ENCODE measurements around the gene GGNBP2.

The GGNBP2 gene

DNA sequence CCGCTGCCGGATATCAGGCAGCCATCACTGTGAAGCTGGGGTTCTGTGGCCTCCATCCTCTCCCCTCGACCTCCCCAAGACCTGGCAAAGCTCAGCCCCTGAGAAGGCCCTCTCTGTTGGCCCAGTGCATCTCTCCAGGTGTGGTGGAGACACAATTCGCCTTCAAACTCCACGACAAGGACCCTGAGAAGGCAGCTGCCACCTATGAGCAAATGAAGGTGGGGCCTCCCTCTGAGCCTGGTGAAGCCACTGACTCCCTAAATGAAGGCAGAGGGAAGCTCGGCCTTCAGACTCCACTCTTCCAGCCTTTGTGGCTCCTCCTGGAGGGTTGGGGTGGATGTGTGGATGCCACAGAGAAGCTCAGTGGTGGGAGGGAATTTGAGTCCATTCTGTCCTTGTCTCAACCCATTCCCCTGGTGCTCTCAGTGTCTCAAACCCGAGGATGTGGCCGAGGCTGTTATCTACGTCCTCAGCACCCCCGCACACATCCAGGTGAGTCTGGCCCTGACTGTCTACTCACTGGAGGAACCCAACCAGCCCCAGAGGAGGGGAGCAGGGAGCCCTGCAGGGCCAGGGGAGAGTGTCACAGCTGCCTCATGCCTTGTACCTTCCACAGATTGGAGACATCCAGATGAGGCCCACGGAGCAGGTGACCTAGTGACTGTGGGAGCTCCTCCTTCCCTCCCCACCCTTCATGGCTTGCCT, 55.0 kb downstream of the GGNBP2 start:
- in situ Hi-C loops (cut with MboI; ENCODE audit: low sequenced_read_pairs) = loop anchor here (25.0 kb wide), 3 partner anchors 88 to 788 kb away; partner anchors contain the start of gene C17orf78

DNA sequence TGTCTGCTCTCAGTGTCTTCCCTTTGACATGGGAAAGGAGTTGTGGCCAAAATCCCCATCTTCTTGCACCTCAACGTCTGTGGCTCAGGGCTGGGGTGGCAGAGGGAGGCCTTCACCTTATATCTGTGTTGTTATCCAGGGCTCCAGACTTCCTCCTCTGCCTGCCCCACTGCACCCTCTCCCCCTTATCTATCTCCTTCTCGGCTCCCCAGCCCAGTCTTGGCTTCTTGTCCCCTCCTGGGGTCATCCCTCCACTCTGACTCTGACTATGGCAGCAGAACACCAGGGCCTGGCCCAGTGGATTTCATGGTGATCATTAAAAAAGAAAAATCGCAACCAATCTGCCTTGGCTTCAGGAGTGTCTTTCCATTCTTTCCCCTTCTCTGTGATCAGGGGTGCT, 55.7 kb downstream of the GGNBP2 start:
- in situ Hi-C loops (cut with MboI; ENCODE audit: low sequenced_read_pairs) = loop anchor here (25.0 kb wide), 2 partner anchors 637 to 787 kb away; partner anchors contain the start of gene C17orf78

DNA sequence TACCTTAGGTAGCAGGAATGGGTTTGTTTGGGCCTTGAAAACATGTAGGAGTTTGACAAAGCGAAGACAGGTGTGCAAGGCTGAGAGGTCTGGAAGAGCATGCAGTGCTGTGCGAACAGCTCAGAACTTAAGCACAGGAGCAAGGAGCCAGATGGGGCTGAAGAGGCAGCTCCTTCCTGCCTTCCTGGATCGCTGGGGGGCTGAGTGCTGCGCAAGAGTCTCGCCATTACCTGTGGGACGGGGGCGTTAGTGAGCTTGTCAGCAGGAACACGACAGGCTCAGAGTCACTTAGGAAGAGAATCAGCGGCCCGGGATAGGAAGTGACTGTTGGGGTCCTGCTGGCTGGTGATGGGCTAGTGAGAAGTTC, 56.2 kb downstream of the GGNBP2 start:
- in situ Hi-C loops (cut with MboI; ENCODE audit: low sequenced_read_pairs) = loop anchor here (25.0 kb wide), 2 partner anchors 636 to 786 kb away; partner anchors contain the start of gene C17orf78

DNA sequence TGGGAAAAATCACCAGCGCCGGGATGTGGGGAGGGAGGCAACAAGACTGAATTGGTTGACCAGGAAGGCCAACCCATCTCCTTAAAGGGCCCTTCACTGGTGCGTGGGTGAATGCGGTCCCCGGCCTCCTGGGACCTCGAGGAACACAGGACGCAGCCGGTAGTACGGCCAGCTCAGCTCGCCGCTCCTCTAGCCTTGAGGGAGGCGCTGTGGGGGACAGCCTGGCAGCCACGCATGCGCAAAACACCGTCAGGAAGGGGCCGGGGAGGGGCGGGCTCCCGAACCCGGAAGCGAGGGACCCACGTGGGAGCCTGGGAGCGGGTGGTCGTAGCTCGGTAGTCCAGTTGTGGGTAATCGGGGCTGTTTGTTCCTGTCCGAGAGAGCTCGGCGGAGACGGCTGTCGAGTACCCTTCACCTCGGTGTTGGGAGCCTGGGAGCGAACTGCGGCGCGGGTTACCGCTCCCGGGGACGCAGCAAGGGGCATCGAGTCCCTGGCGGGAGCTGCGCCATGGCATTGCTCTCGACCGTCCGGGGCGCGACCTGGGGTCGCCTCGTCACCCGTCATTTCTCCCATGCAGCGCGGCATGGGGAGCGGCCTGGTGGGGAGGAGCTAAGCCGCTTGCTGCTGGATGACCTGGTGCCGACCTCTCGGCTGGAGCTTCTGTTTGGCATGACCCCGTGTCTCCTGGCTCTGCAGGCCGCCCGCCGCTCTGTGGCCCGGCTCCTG, 56.7 kb downstream of the GGNBP2 start, which contains the start of gene MRM1:
TSS of gene MRM1 (plus strand) at position 281 of the 727 bp plus-strand sequence. CDS start at position 509, 228 bp downstream.
- in situ Hi-C loops (cut with MboI; ENCODE audit: low sequenced_read_pairs) = loop anchor here (25.0 kb wide), 2 partner anchors 636 to 786 kb away; partner anchors contain the start of gene C17orf78

DNA sequence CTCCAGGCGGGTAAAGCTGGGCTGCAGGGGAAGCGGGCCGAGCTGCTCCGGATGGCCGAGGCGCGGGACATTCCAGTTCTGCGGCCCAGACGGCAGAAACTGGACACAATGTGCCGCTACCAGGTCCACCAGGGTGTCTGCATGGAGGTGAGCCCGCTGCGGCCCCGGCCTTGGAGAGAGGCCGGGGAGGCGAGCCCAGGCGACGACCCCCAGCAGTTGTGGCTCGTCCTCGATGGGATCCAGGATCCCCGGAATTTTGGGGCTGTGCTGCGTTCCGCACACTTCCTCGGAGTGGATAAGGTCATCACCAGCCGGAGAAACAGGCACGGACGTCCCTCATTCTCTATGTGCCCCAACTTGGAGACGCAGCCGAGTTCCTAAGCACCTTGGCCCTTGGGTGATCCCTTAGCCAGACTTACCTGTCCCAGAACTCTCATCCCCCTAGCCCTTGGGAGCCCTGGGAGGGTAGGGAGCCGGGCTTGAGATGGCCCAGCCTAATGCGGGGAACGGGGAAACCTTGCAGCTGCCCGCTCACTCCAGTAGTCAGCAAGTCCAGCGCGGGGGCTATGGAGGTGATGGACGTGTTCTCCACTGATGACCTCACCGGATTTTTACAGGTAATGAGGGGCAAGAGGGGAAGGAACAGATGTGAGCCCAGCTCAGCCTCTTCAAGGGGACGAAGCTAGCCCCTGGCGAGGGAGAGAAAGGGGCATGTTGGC, 57.5 kb downstream of the GGNBP2 start:
- in situ Hi-C loops (cut with MboI; ENCODE audit: low sequenced_read_pairs) = loop anchor here (25.0 kb wide), 2 partner anchors 635 to 785 kb away; partner anchors contain the start of gene C17orf78

DNA sequence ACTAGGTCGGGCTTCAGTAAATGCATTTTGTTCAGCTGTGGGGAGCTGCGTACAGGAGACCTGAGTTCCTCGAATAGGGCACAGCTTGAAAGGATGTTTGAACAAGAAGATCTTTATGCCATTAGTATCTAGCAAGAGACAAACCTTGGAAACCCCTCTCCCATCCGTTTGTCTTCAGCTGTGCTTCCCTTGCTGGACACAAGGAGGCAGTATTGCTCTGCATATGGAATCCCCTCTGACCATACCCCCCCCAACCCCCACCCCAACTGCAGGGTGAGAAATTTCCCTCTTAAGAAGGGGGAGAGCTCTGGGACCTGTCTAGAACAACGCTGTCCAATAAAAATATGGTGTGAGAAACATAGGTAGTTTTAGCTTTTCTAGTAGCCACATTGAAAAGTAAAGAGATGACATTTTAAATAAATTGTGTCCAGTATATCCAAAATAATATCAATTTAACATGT, 58.2 kb downstream of the GGNBP2 start:
- in situ Hi-C loops (cut with MboI; ENCODE audit: low sequenced_read_pairs) = loop anchor here (25.0 kb wide), 2 partner anchors 634 to 784 kb away; partner anchors contain the start of gene C17orf78

DNA sequence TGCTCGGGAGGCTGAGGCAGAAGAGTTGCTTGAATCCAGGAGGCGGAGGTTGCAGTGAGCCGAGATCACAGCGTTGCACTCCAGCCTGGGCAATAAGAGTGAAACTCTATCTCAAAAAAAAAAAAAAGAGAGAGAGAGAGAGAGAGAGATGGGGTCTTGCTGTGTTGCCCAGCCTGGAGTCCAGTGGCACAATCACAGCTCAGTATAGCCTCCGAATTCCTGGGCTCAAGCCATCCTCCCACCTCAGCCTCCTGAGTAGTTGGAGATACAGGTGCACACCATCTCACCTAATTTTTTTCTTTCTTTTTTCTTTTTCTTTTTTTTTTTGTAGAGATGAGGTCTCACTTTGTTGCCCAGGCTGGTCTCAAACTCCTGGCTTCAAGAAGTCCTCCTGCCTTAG, 60.3 kb downstream of the GGNBP2 start:
- in situ Hi-C loops (cut with MboI; ENCODE audit: low sequenced_read_pairs) = loop anchor here (25.0 kb wide), 2 partner anchors 632 to 782 kb away; partner anchors contain the start of gene C17orf78

DNA sequence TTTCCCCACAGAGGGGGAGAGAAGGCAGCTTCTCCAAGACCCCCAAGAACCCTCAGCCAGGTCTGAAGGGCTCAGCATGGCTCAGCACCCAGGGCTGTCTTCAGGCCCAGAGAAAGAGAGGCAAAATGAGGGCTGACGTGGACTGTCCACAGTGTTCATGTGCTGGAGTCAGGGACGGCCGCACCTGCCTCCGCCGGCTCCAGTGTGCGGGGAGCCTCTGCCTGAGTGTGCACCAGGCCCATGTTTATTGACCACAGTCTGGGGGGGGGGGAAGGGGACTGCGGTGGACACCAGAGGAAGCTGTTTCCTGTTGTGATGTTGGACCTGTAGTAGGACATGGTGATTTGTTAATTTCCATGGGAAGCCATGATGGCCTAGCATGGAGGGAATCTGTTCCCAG, 63.6 kb downstream of the GGNBP2 start:
- in situ Hi-C loops (cut with MboI; ENCODE audit: low sequenced_read_pairs) = loop anchor here (25.0 kb wide), 2 partner anchors 629 to 779 kb away; partner anchors contain the start of gene C17orf78

DNA sequence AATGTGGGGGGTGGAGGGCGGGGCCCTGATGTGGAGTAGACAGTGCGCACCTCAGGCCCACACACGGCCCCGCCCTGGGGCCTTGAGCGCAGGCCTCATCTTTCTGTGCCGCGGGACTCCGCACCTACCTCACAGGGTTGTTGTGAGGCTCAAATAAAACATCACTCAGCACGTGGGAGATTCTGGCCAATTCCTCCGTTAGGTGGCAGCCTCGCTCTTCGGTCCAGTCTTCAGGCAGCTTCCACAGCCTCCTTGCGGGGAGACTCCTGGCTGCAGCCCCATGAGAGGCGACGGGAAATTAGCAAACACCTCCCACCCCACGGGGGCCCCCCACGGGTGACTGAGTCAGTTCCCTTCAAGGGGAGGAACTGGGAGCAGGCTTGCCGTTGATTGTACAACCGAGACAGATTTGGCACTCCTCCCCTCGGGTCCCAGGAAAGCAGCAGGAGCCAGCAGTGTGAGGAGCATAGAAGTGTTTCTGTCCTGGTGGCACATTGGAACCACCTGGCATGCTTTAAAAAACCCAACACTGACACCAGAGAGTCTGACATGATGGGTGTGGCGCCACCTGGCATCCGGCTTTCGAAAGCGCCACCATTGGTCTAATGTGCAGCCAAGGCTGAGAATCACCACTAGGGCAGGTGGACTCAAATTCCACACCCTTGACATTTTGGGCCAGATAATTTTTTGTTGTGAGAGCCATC, 64.2 kb downstream of the GGNBP2 start:
- in situ Hi-C loops (cut with MboI; ENCODE audit: low sequenced_read_pairs) = loop anchor here (25.0 kb wide), 2 partner anchors 628 to 778 kb away; partner anchors contain the start of gene C17orf78

DNA sequence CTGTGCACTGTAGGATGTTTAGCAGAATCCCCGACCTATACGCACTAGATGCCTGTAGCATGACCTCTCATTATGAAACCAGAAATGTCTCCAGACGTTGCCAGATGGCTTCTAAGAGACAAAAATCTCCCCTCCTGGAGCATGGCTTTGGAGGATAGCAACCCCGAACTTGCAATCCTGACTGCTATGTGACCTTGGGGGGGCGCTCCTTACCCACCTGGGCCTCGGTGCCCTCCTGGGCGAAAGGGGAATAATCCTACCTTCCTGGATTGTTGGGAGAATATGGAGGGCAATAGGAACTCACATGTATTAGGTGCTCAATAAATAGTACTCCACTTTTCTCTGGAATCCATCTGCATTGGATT, 64.8 kb downstream of the GGNBP2 start:
- in situ Hi-C loops (cut with MboI; ENCODE audit: low sequenced_read_pairs) = loop anchor here (25.0 kb wide), 2 partner anchors 628 to 778 kb away; partner anchors contain the start of gene C17orf78

DNA sequence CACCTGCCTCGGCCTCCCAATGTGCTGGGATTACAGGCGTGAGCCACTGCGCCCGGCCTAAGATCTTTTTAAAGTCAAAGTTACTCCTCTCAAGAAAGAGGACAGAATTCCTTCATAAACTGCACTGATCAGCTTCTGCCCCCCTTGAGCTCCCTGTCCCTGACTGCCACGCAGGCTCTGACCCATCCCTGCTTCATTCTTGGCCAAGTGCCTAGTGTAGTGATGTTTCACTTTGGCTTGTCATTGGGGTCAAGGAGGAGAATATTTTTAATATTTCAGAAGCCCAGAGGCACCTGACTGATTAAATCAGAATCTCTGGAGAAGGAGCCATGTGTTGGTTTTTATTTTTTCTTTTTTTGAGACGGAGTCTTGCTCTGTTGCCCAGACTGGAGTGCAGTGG, 65.8 kb downstream of the GGNBP2 start:
- in situ Hi-C loops (cut with MboI; ENCODE audit: low sequenced_read_pairs) = loop anchor here (25.0 kb wide), 2 partner anchors 627 to 777 kb away; partner anchors contain the start of gene C17orf78

DNA sequence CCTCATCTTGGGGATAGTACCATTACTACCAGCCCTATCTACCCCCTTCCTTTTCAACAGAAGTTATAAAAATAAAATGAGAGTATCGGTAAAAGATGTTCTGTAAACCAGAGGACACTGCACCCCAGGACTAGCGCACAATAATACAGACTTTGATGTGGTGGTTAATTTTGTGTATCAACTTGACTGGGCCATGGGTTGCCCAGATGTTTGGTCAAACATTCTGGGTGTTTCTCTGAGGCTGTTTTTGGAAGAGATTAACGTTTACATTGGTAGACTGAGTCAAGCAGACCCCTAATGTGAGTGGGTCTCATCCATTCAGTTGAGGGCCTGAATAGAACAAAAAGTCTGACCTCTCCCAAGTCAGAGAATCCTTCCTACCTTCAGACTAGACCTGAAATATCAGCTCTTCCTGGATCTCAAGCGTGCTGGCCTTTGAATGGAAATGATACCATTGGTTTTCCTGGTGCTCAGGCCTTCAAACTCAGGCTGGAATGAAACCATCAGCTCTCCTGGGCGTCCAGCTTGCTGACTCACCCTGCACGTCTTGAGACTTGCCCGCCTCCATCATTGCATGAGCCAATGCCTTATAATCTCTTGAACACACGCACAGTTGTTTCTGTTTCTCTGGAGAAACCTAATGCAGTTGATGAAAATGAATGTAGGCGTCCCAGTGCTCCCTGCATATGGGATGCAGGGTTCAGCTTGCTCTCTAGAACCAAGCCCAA, 66.8 kb downstream of the GGNBP2 start:
- in situ Hi-C loops (cut with MboI; ENCODE audit: low sequenced_read_pairs) = loop anchor here (25.0 kb wide), 2 partner anchors 626 to 776 kb away; partner anchors contain the start of gene C17orf78

DNA sequence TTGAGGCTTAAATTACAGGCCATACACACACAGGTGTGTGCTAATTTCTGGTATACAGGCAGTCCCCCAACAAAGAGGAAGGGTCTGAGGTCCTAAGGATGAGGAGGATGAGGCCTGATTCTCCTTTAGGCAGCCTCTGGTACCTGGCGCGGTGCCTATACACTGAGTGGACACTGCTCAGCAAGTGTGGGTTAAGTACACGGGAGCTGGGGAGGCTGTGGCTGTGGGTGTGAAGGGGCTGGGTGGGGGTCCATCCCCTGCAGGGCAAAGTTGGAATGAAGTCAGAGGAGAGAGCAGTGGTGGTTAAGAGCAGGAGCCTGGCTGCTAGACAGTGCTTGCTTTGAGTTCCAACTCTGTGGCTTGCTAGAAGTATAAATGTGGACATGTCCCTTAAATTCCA, 67.6 kb downstream of the GGNBP2 start:
- in situ Hi-C loops (cut with MboI; ENCODE audit: low sequenced_read_pairs) = loop anchor here (25.0 kb wide), 2 partner anchors 625 to 775 kb away; partner anchors contain the start of gene C17orf78

DNA sequence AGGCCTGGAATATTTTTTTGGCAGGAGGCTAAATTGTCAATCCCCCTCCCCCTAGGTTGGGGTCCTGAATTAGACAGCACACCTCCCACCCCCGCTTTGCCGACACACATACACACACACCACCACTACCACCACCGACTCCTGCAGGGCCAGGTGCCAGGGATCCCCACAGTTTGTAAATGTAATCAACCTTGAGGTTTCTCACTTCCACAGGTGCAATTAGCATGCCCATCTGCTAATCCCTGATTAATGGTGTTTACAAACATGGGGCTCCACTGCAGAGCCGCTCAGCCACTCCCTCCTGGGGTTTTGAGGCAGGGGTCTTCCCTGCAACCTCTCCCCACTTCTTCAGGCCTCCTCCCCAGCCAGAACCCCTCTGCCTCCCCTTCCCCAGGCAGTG, 68.4 kb downstream of the GGNBP2 start:
- in situ Hi-C loops (cut with MboI; ENCODE audit: low sequenced_read_pairs) = loop anchor here (25.0 kb wide), 2 partner anchors 624 to 774 kb away; partner anchors contain the start of gene C17orf78

DNA sequence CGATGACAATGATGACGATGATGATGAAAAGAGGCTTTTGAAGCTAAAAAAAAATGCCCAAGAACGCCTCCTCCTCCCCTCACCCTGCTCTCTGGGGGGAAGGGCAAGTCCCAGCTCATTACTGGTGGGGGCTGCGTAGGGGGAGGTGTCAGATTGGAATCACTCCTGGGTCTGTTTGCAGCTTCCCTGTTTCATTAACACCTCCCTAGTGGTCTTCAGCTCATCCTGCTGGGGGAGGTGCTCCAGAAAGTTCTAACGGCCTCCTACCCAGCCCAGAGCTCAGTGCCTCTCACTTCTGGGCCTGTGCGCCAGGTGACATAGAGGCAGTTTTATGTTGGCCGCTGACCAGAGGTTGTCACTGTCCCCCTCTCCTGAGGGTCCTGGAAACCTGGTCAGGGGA, 69.4 kb downstream of the GGNBP2 start:
- in situ Hi-C loops (cut with MboI; ENCODE audit: low sequenced_read_pairs) = loop anchor here (25.0 kb wide), 2 partner anchors 623 to 773 kb away; partner anchors contain the start of gene C17orf78

DNA sequence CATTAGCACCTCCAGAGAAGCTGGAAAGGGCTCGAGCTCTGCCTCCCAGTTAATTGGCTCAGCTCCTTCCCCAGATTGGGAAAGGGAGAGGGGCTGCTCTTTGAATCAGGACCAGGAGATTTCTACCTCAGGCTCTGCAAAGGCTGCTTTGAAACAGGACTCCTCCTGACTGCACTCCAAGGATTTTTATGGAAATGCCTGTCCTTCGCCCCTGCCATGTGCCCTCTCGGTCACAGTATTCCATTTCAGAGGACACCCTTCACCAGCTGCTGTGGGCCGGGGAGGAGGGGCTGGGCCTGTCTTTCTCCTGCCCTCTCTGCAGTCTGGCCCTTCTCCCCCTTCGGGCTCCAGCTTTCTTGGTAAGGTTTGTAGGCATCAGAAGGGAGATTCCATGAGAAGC, 70.2 kb downstream of the GGNBP2 start:
- in situ Hi-C loops (cut with MboI; ENCODE audit: low sequenced_read_pairs) = loop anchor here (25.0 kb wide), 2 partner anchors 622 to 772 kb away; partner anchors contain the start of gene C17orf78

DNA sequence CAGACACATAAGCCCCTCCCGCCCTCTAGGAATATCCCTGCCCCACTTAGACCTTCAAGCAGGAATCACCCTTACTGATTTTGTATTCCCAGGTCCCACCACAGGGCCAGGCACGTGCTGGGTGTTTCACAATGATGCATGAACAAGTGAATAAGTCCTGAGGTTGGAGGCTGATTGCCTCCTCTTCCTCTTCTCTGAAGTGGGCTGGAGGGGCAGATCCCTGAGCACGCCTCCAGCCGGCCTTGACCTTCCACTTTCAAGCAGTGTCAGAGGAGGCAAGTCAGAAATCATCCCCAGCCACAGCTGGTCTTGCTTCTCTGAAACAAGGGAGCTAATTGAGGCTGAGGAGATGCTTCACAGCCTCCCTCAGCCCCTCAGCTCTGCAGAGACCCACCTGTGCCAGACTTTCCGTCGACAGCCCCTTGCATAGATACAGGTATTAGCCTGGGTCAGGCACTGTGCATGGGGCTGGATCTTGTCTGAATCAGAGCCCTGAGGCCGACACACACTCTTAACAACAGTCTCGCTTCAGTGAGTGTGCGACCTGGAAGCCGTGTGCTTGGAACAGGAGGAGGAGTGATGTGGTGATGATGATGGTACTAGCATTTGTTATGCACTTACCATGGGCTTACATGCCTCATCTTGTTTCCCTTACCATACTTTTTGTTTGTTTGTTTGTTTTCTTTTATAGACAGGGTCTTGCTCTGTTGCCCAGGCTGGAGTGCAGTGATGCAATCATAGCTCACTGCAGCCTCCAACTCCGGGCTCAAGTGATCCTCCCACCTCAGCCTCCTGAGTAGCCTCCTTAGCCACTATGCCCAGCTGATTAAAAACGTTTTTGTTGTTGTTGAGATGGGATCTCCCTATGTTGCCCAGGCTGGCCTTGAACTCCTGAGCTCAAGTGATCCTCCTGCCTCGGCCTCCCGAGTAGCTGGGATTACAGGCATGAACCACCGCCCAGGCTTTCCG, 71.6 kb downstream of the GGNBP2 start:
- in situ Hi-C loops (cut with MboI; ENCODE audit: low sequenced_read_pairs) = loop anchor here (25.0 kb wide), 2 partner anchors 621 to 771 kb away; partner anchors contain the start of gene C17orf78

DNA sequence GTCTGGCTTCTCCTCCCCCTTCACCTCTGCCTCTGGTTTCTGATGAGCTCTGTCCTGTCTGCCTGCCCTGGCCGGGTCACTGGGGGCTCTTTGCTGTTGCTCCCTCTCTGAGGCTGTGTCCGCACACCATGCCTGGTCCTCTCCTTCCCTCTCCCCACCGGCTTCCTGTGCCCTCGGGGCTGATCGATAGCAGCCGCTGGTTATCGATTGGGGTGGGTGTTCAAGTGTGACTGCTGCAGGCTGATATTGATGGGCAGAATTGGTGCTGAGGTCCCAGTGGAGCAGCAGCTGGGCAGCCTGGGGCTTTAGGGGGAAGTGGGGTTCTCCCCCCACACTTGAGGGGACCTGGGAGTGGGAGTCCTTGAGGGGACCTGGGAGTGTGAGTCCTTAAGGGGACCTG, 73.1 kb downstream of the GGNBP2 start:
- in situ Hi-C loops (cut with MboI; ENCODE audit: low sequenced_read_pairs) = loop anchor here (25.0 kb wide), 2 partner anchors 620 to 770 kb away; partner anchors contain the start of gene C17orf78
